ENCODE data around the gene GTF3C1. TPM values are rescaled to one million over a fixed set of nuclear protein-coding genes. Genes with fewer than 3 reads are reported as not detected.

Gene GTF3C1
- total and polyA plus RNA-seq, 2 of the 13 experiments (the other 11 are each of a cell fraction or from before 2014, with no cell fraction given) = 29.2 to 72.7 TPM

- intact Hi-C loops (cut with micrococcal nuclease; ENCODE audit: unreplicated experiment) (no loop called here), in situ Hi-C loops (cut with HindIII; ENCODE audit: extremely low pct_ligation_motif_present, low pct_unique_long_range_greater_than_20kb) (no loop called here)
- 47% methylated on average over 5 of the region's 5 CpGs for WGBS (ENCODE audit: low lambda C conversion rate)
- no TSS peak for BruUV-seq (replicated peaks)
- Histone ChIP-seq H3K9ac (ENCODE audit: insufficient read depth, low read depth, low read length) (no peak overlapping the region), H4K20me1 (ENCODE audit: insufficient read depth, low read length) (no peaks in the 10 kb centered on the region), H3K27ac (ENCODE audit: extremely low read length, insufficient read depth, low read length) (no peak overlapping the region), H3K79me2 (ENCODE audit: insufficient read depth, low read length) (no peaks in the 10 kb centered on the region), H3K36me3 (replicated peaks in 1 of 2; ENCODE audit: control insufficient read depth in 1 of 2, insufficient read depth in 2 of 2, low read length in 2 of 2) (no peaks in the 10 kb centered on the region), H3K4me1 (ENCODE audit: insufficient read depth, low read length) (no peaks in the 10 kb centered on the region), H2AFZ (ENCODE audit: low read length) (no peak overlapping the region), H3K4me2 (ENCODE audit: low read depth, low read length) (no peak overlapping the region), H3K4me3 (replicated peaks in 1 of 3; ENCODE audit: insufficient read depth in 1 of 3, low read depth in 2 of 3, low read length in 3 of 3) (no peak overlapping the region), H3K9me3 (ENCODE audit: low read length) (peaks cover 10% of the 10 kb centered on the region), H3K27me3 (ENCODE audit: control insufficient read depth in 1 of 2, insufficient read depth in 2 of 2, low read length in 2 of 2) (no peaks in the 10 kb centered on the region; a peak in 1 of 5 replicates)
- CTCF ChIA-PET (ENCODE audit: low intra/inter-chr PET ratio, low total read pairs) = no interaction called here
- FAIRE-seq (no peak), DNase-seq (ENCODE audit: low spot score) (no peak), ATAC-seq (no peak)
- TF ChIP-seq ZNF564 (CRISPR knock-in tag; IDR thresholded peaks at IDR 0.05) = no peak
- TF ChIP-seq HNRNPL (IDR thresholded peaks at IDR 0.05; ENCODE audit: low read depth, low read length) = no peak
- TF ChIP-seq PHF8 (CRISPR knock-in tag; IDR thresholded peaks at IDR 0.05) = no peak
- TF ChIP-seq ZNF841 (CRISPR knock-in tag; IDR thresholded peaks at IDR 0.05; ENCODE audit: borderline replicate concordance) = no peak
- no peak for TF ChIP-seq SMAD3 (CRISPR knock-in tag; IDR thresholded peaks at IDR 0.05)
- TF ChIP-seq ZBTB38 (CRISPR knock-in tag; IDR thresholded peaks at IDR 0.05) = no peak
- no peak for TF ChIP-seq CCDC6 (CRISPR knock-in tag; IDR thresholded peaks at IDR 0.05)
- TF ChIP-seq YEATS4 (CRISPR knock-in tag; IDR thresholded peaks at IDR 0.05; ENCODE audit: borderline replicate concordance) = no peak
- TF ChIP-seq ZNF749 (CRISPR knock-in tag; IDR thresholded peaks at IDR 0.05; ENCODE audit: borderline replicate concordance) = no peak
- no peak for TF ChIP-seq CREB3 (CRISPR knock-in tag; IDR thresholded peaks at IDR 0.05)
- TF ChIP-seq ZNF451 (CRISPR knock-in tag; IDR thresholded peaks at IDR 0.05) = no peak
- TF ChIP-seq, protein P1, sequence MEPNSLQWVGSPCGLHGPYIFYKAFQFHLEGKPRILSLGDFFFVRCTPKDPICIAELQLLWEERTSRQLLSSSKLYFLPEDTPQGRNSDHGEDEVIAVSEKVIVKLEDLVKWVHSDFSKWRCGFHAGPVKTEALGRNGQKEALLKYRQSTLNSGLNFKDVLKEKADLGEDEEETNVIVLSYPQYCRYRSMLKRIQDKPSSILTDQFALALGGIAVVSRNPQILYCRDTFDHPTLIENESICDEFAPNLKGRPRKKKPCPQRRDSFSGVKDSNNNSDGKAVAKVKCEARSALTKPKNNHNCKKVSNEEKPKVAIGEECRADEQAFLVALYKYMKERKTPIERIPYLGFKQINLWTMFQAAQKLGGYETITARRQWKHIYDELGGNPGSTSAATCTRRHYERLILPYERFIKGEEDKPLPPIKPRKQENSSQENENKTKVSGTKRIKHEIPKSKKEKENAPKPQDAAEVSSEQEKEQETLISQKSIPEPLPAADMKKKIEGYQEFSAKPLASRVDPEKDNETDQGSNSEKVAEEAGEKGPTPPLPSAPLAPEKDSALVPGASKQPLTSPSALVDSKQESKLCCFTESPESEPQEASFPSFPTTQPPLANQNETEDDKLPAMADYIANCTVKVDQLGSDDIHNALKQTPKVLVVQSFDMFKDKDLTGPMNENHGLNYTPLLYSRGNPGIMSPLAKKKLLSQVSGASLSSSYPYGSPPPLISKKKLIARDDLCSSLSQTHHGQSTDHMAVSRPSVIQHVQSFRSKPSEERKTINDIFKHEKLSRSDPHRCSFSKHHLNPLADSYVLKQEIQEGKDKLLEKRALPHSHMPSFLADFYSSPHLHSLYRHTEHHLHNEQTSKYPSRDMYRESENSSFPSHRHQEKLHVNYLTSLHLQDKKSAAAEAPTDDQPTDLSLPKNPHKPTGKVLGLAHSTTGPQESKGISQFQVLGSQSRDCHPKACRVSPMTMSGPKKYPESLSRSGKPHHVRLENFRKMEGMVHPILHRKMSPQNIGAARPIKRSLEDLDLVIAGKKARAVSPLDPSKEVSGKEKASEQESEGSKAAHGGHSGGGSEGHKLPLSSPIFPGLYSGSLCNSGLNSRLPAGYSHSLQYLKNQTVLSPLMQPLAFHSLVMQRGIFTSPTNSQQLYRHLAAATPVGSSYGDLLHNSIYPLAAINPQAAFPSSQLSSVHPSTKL (CRISPR knock-in tag; IDR thresholded peaks at IDR 0.05) = no peak
- no peak for TF ChIP-seq ZNF501 (CRISPR knock-in tag; IDR thresholded peaks at IDR 0.05)
- TF ChIP-seq ARNTL (CRISPR knock-in tag; IDR thresholded peaks at IDR 0.05) = no peak
- TF ChIP-seq HOXA7 (CRISPR knock-in tag; IDR thresholded peaks at IDR 0.05) = no peak
- POLR2A ChIA-PET = no interaction called here
These were observed 108.4 kb downstream of the GTF3C1 start for GRCh38 chr16:27441276-27441675.

Measured in HepG2 (cell line).